HepG2 (cell line): ENCODE measurements around the gene TEDC2. TPM values are rescaled to one million over a fixed set of nuclear protein-coding genes. Genes with fewer than 3 reads are reported as not detected.
A peak's percentile ranks its signal among the peaks of the same experiment; 100 is the strongest.

ENCODE experiments used
- ATAC-seq: fragments of 200-7000 bp; cut with Tn5 transposase; 3 replicates; pipeline ENCODE4 v1.9.1; 2020; ENCODE audit warnings: mild to moderate bottlenecking, moderate library complexity
- BruUV-seq: library from RNA; stranded (reverse); fragments of 400-500 nt; replicated peaks from 2 replicates; lab custom pipeline; 2021; lab: Mats Ljungman, UMichigan
- CTCF ChIA-PET: fragments of 300-600 bp; formaldehyde crosslinking; extraction: SDS; loops from one replicate; lab custom pipeline; 2021; ENCODE audit warnings: low total read pairs, inconsistent platforms, low intra/inter-chr PET ratio; lab: Yijun Ruan, JAX
- POLR2A ChIA-PET: fragments of 350-600 bp; sonication (Branson Sonifier 250); formaldehyde crosslinking; loops from one replicate; lab custom pipeline; 2020; ENCODE audit warnings: antibody characterized with exemption, inconsistent platforms; lab: Yijun Ruan, JAX
- DNase-seq: peaks from one replicate; pipeline ENCODE4 v3.0.0-alpha.2; 2015; ENCODE audit warnings: low spot score
- FAIRE-seq: peaks from 3 replicates; lab custom pipeline; 2011; peaks lifted over from hg19 to GRCh38; lab: Jason Lieb, UNC
- H2AFZ ChIP-seq: one replicate; pipeline ENCODE4 v1.6.1; 2011; ENCODE audit warnings: low read length, inconsistent platforms
- H3K27ac ChIP-seq: fragments of 300-600 bp; 3 replicates; pipeline ENCODE4 v1.8.0; 2011; ENCODE audit warnings: mixed run types, mild to moderate bottlenecking, mixed read lengths, low read length, inconsistent platforms; ENCODE audit not compliant: insufficient read depth; ENCODE audit errors: extremely low read length
- H3K27me3 ChIP-seq, 2 experiments: fragments of 200-600 bp in 1 of 2; 2 replicates in 1 of 2; 3 replicates in 1 of 2; pipeline versions ENCODE4 v1.6.0 to v1.8.0; 2011; ENCODE audit warnings: low read length in 2 of 2, mild to moderate bottlenecking in 2 of 2, moderate library complexity in 2 of 2, inconsistent platforms in 1 of 2; ENCODE audit not compliant: insufficient read depth in 2 of 2, control insufficient read depth in 1 of 2
- H3K36me3 ChIP-seq, 2 experiments: fragments of 200-600 bp in 1 of 2; replicated peaks in 1 of 2; 2 replicates in 1 of 2; 3 replicates in 1 of 2; pipeline versions ENCODE4 v1.5.1 to v1.8.0; 2011; ENCODE audit warnings: low read length in 2 of 2, inconsistent platforms in 1 of 2; ENCODE audit not compliant: insufficient read depth in 2 of 2, control insufficient read depth in 1 of 2
- H3K4me1 ChIP-seq: 2 replicates; pipeline ENCODE4 v1.5.1; 2012; ENCODE audit warnings: low read length, inconsistent platforms; ENCODE audit not compliant: insufficient read depth
- H3K4me2 ChIP-seq: 2 replicates; pipeline ENCODE4 v1.6.0; 2011; ENCODE audit warnings: low read depth, low read length, inconsistent platforms
- H3K4me3 ChIP-seq, 3 experiments: fragments of 200-600 bp in 1 of 3; sonication (generic), shearing (Covaris generic) in 1 of 3; replicated peaks in 1 of 3; 2 replicates each; pipeline ENCODE4 v1.5.1; 2011 to 2016; ENCODE audit warnings: low read length in 3 of 3, inconsistent platforms in 2 of 3, low read depth in 2 of 3, mild to moderate bottlenecking in 2 of 3, control low read depth in 1 of 3, mixed read lengths in 1 of 3; ENCODE audit not compliant: insufficient read depth in 1 of 3
- H3K79me2 ChIP-seq: one replicate; pipeline ENCODE4 v1.6.1; 2011; ENCODE audit warnings: low read length, inconsistent platforms; ENCODE audit not compliant: insufficient read depth
- H3K9ac ChIP-seq: 2 replicates; pipeline ENCODE4 v1.6.0; 2011; ENCODE audit warnings: mild to moderate bottlenecking, low read depth, low read length, inconsistent platforms; ENCODE audit not compliant: insufficient read depth
- H3K9me3 ChIP-seq: 2 replicates; pipeline ENCODE4 v1.5.1; 2012; ENCODE audit warnings: mild to moderate bottlenecking, low read length
- H4K20me1 ChIP-seq: 2 replicates; pipeline ENCODE4 v1.6.0; 2011; ENCODE audit warnings: inconsistent platforms, mild to moderate bottlenecking, low read length, moderate library complexity; ENCODE audit not compliant: insufficient read depth
- ATRX ChIP-seq: sonication (generic); formaldehyde crosslinking; IDR thresholded peaks from 2 replicates; pipeline ENCODE4 v1.4.0; 2020; ENCODE audit warnings: missing genetic modification reagents, borderline replicate concordance
- FOSL1 ChIP-seq: sonication (generic); formaldehyde crosslinking; IDR thresholded peaks from 2 replicates; pipeline ENCODE4 v1.9.0; 2021; ENCODE audit warnings: missing genetic modification reagents, borderline replicate concordance
- MEIS1 ChIP-seq: sonication (generic); formaldehyde crosslinking; IDR thresholded peaks from 2 replicates; pipeline ENCODE4 v1.9.0; 2021; ENCODE audit warnings: mild to moderate bottlenecking, missing genetic modification reagents, moderate library complexity, borderline replicate concordance
- MXI1 ChIP-seq: IDR thresholded peaks from 3 replicates; pipeline ENCODE4 v1.6.1; 2012; ENCODE audit warnings: low read depth, low read length, inconsistent platforms, borderline replicate concordance
- NFIC ChIP-seq: IDR thresholded peaks from 2 replicates; pipeline ENCODE4 v1.6.1; 2012; ENCODE audit warnings: mild to moderate bottlenecking, low read length, inconsistent platforms
- NFKBIZ ChIP-seq: IDR thresholded peaks from 2 replicates; pipeline ENCODE4 v1.6.1; 2018; ENCODE audit warnings: missing genetic modification reagents, missing compliant biosample characterization
- RELA ChIP-seq: sonication (generic); formaldehyde crosslinking; IDR thresholded peaks from 2 replicates; pipeline ENCODE4 v1.4.0; 2020; ENCODE audit warnings: missing genetic modification reagents
- SOX13 ChIP-seq, 3 experiments: fragments of 450-650 bp in 1 of 3; sonication (generic) in 1 of 3; formaldehyde crosslinking in 1 of 3; IDR thresholded peaks in 2 of 3; conservative IDR thresholded peaks in 1 of 3; 2 replicates each; pipeline versions ENCODE4 v1.5.0 to v1.6.1; 2016 to 2020; ENCODE audit warnings: antibody characterized with exemption in 1 of 3, mild to moderate bottlenecking in 1 of 3, missing compliant biosample characterization in 1 of 3, missing genetic modification reagents in 1 of 3, moderate library complexity in 1 of 3
- SP4 ChIP-seq: sonication (generic); formaldehyde crosslinking; IDR thresholded peaks from 2 replicates; pipeline ENCODE4 v1.8.1; 2023; ENCODE audit warnings: mild to moderate bottlenecking, missing genetic modification reagents
- SRSF9 ChIP-seq: fragments of 200-400 bp; formaldehyde crosslinking; IDR thresholded peaks from 2 replicates; pipeline ENCODE4 v1.6.1; 2018; ENCODE audit warnings: borderline replicate concordance, mild to moderate bottlenecking, low read depth, low read length; ENCODE audit not compliant: insufficient read depth, poor library complexity, severe bottlenecking
- ZNF263 ChIP-seq: sonication (generic); formaldehyde crosslinking; IDR thresholded peaks from 2 replicates; pipeline ENCODE4 v1.4.0; 2020; ENCODE audit warnings: missing genetic modification reagents
- ZNF317 ChIP-seq: sonication (generic); formaldehyde crosslinking; IDR thresholded peaks from 2 replicates; pipeline ENCODE4 v1.5.0; 2020; ENCODE audit warnings: mild to moderate bottlenecking, missing genetic modification reagents
- ZNF556 ChIP-seq: sonication (generic); formaldehyde crosslinking; IDR thresholded peaks from 2 replicates; pipeline ENCODE4 v1.4.0; 2020; ENCODE audit warnings: mild to moderate bottlenecking, missing genetic modification reagents, borderline replicate concordance
- ZNF614 ChIP-seq: IDR thresholded peaks from 2 replicates; pipeline ENCODE4 v1.6.1; 2018; ENCODE audit warnings: missing biosample characterization, missing genetic modification reagents, inconsistent platforms, borderline replicate concordance
- whole genome bisulfite sequencing: methylation state at CpG from one replicate; pipeline ENCODE4 v1.1.6; 2017; ENCODE audit warnings: low lambda C conversion rate; 5-methylcytosine and 5-hydroxymethylcytosine counted together
- in situ Hi-C: cut with HindIII; loops from 2 replicates; pipeline ENCODE4 v1.10.0; 2017; ENCODE audit warnings: low pct_unique_long_range_greater_than_20kb; ENCODE audit not compliant: extremely low pct_ligation_motif_present
- intact Hi-C: fragments of 100-400 bp; cut with micrococcal nuclease; formaldehyde crosslinking; loops from one replicate; pipeline ENCODE4 v1.10.0; 2022; ENCODE audit not compliant: unreplicated experiment
- polyA plus RNA-seq, 8 experiments: library from polyadenylated mRNA; depleted of rRNA in 3 of 8; stranded (reverse) in 7 of 8; unstranded in 1 of 8; fragments of >200 nt; fragmentation: Illumina TruSeq in 4 of 8; extraction: Trizol in 4 of 8; gene quantifications; 2 replicates each; pipeline versions ENCODE4 v1.2.1 to v1.2.3, GENCODE V29; 2011 to 2016; ENCODE audit warnings: low read depth in 4 of 8, missing spikeins in 1 of 8, mixed read lengths in 1 of 8; ENCODE audit not compliant: insufficient read depth in 1 of 8
- total RNA-seq, 5 experiments: library from RNA; depleted of rRNA; stranded (reverse); fragments of >200 nt; fragmentation: Illumina TruSeq; extraction: Trizol; gene quantifications; 2 replicates each; pipeline ENCODE4 v1.2.3, GENCODE V29; 2016; ENCODE audit warnings: low read depth in 1 of 5
- TF ChIP-seq, protein P1 (sequence below): sonication (generic); formaldehyde crosslinking; IDR thresholded peaks from 2 replicates; pipeline ENCODE4 v1.4.0; 2020; ENCODE audit warnings: low read depth, missing genetic modification reagents
- TF ChIP-seq, protein P2 (sequence below): sonication (generic); formaldehyde crosslinking; conservative IDR thresholded peaks from 2 replicates; pipeline ENCODE4 v1.8.0; 2022; ENCODE audit warnings: mild to moderate bottlenecking, moderate library complexity, missing genetic modification reagents
- TF ChIP-seq, protein P3 (sequence below): sonication (generic); formaldehyde crosslinking; IDR thresholded peaks from 2 replicates; pipeline ENCODE4 v1.4.0; 2020; ENCODE audit warnings: mild to moderate bottlenecking, missing genetic modification reagents

TEDC2 gene
- total and polyA plus RNA-seq, 2 of the 13 experiments (the other 11 are each of a cell fraction or from before 2014, with no cell fraction given) = 6.2 to 24.4 TPM

DNA sequence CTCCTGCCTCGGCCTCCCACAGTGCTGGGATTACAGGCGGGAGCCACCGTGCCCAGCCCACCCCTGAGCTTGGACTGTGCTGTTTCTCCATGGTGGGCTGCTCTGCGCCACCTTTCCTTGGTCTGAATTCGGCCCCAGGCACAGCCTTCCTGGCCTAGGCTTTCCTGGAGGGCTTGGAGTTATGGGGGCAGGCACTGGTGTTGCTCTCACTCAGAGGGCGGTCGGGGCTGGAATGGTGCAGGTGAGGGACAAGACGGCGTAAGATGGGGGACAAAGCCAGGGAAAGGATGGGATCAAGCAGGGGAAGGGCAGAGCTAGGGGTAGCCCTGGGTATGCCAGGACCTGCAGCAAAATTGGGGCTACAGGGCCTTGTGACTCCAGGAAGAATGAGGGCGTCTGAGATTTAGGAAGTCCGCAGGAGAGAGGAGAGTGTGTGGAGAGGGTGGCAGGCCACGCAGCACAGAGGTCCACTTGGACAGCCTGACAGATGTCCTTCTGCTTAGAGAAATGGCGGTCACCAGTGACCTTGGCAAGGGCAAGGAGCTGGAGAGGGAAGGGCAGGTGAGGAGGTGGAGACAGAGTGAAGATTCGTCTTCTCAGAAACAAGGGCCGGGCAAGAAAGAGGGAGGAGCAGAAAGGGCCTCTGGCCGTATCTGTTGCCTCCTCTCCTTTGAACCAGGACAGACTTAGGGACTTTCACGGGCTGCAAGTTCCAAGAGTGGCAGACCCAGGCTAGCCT lies 52.3 kb downstream of the TEDC2 start:
- CTCF ChIA-PET = interaction anchor here (0.8 kb wide), 1 partner anchor 12 kb away, joined by 3 read pairs; no protein-coding TSS in a partner anchor
- no peak for TF ChIP-seq SOX13 (IDR thresholded peaks at IDR 0.05)
- no peak for TF ChIP-seq SOX13 (CRISPR knock-in tag; conservative IDR thresholded peaks at IDR 0.05 in 1 of 2, IDR thresholded peaks at IDR 0.05 in 1 of 2)
- no peak for TF ChIP-seq ZNF556 (CRISPR knock-in tag)
- 0 out of 2 replicates have a peak, but pooled peaks have one; percentile 12 for TF ChIP-seq ZNF614
- TF ChIP-seq SP4 (CRISPR knock-in tag) = 0 out of 2 replicates have a peak, but pooled peaks have one; percentile 9
- TF ChIP-seq, protein P1, sequence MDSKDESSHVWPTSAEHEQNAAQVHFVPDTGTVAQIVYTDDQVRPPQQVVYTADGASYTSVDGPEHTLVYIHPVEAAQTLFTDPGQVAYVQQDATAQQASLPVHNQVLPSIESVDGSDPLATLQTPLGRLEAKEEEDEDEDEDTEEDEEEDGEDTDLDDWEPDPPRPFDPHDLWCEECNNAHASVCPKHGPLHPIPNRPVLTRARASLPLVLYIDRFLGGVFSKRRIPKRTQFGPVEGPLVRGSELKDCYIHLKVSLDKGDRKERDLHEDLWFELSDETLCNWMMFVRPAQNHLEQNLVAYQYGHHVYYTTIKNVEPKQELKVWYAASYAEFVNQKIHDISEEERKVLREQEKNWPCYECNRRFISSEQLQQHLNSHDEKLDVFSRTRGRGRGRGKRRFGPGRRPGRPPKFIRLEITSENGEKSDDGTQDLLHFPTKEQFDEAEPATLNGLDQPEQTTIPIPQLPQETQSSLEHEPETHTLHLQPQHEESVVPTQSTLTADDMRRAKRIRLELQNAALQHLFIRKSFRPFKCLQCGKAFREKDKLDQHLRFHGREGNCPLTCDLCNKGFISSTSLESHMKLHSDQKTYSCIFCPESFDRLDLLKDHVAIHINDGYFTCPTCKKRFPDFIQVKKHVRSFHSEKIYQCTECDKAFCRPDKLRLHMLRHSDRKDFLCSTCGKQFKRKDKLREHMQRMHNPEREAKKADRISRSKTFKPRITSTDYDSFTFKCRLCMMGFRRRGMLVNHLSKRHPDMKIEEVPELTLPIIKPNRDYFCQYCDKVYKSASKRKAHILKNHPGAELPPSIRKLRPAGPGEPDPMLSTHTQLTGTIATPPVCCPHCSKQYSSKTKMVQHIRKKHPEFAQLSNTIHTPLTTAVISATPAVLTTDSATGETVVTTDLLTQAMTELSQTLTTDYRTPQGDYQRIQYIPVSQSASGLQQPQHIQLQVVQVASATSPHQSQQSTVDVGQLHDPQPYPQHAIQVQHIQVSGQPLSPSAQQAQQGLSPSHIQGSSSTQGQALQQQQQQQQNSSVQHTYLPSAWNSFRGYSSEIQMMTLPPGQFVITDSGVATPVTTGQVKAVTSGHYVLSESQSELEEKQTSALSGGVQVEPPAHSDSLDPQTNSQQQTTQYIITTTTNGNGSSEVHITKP (CRISPR knock-in tag) = no peak
- no peak for TF ChIP-seq NFIC
- TF ChIP-seq FOSL1 (CRISPR knock-in tag) = no peak
- no peak for TF ChIP-seq RELA (CRISPR knock-in tag)
- no peak for TF ChIP-seq ZNF317 (CRISPR knock-in tag)
- no peak for TF ChIP-seq MXI1
- no peak for TF ChIP-seq ATRX (CRISPR knock-in tag)
- TF ChIP-seq ZNF263 (CRISPR knock-in tag) = no peak
- 0 out of 2 replicates have a peak, but pooled peaks have one; percentile 9 for TF ChIP-seq MEIS1 (CRISPR knock-in tag)
- TF ChIP-seq, protein P2, sequence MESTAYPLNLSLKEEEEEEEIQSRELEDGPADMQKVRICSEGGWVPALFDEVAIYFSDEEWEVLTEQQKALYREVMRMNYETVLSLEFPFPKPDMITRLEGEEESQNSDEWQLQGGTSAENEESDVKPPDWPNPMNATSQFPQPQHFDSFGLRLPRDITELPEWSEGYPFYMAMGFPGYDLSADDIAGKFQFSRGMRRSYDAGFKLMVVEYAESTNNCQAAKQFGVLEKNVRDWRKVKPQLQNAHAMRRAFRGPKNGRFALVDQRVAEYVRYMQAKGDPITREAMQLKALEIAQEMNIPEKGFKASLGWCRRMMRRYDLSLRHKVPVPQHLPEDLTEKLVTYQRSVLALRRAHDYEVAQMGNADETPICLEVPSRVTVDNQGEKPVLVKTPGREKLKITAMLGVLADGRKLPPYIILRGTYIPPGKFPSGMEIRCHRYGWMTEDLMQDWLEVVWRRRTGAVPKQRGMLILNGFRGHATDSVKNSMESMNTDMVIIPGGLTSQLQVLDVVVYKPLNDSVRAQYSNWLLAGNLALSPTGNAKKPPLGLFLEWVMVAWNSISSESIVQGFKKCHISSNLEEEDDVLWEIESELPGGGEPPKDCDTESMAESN (CRISPR knock-in tag) = no peak
- TF ChIP-seq, protein P3, sequence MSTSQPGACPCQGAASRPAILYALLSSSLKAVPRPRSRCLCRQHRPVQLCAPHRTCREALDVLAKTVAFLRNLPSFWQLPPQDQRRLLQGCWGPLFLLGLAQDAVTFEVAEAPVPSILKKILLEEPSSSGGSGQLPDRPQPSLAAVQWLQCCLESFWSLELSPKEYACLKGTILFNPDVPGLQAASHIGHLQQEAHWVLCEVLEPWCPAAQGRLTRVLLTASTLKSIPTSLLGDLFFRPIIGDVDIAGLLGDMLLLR (CRISPR knock-in tag) = no peak
- no peak for TF ChIP-seq SRSF9
- TF ChIP-seq NFKBIZ (CRISPR knock-in tag) = no peak

More for the DNA sequence above, 52.3 kb downstream of the TEDC2 start:
- intact Hi-C loops (no loop called here), in situ Hi-C loops (no loop called here)
- Histone ChIP-seq H3K9ac (peak overlapping the region; percentile 93), H4K20me1 (peaks cover 27% of the 10 kb centered on the region), H3K27me3 (no peaks in the 10 kb centered on the region; a peak in 1 of 5 replicates), H3K9me3 (no peaks in the 10 kb centered on the region), H3K79me2 (peaks cover 27% of the 10 kb centered on the region), H3K27ac (no peak overlapping the region), H2AFZ (no peak overlapping the region), H3K4me1 (peaks cover 42% of the 10 kb centered on the region), H3K4me3 (peak overlapping the region in 1 of 3 experiments; percentile 94; a peak in 1 of 6 replicates), H3K4me2 (peak overlapping the region; percentile 84), H3K36me3 (peaks cover 0 to 3% of the 10 kb centered on the region in 2 experiments; a peak in 1 of 5 replicates)
- no TSS peak for BruUV-seq
- no peak for FAIRE-seq
- DNase-seq = no peak
- ATAC-seq = no peak
- whole genome bisulfite sequencing = 77% methylated on average over 17 of the region's 17 CpGs
- POLR2A ChIA-PET = interaction anchor here (1.2 to 4.2 kb wide), 3 partner anchors 11 to 19 kb away, joined by 3 to 42 read pairs (median 5); partner anchors contain the start of gene CEMP1
